ENCODE data around the gene SSH3. TPM values are rescaled to one million over a fixed set of nuclear protein-coding genes. Genes with fewer than 3 reads are reported as not detected.
A peak's percentile ranks its signal among the peaks of the same experiment; 100 is the strongest.

Gene SSH3
- total RNA-seq, 2 donors from 2014 or later = 23.5 to 26.2 TPM

DNA sequence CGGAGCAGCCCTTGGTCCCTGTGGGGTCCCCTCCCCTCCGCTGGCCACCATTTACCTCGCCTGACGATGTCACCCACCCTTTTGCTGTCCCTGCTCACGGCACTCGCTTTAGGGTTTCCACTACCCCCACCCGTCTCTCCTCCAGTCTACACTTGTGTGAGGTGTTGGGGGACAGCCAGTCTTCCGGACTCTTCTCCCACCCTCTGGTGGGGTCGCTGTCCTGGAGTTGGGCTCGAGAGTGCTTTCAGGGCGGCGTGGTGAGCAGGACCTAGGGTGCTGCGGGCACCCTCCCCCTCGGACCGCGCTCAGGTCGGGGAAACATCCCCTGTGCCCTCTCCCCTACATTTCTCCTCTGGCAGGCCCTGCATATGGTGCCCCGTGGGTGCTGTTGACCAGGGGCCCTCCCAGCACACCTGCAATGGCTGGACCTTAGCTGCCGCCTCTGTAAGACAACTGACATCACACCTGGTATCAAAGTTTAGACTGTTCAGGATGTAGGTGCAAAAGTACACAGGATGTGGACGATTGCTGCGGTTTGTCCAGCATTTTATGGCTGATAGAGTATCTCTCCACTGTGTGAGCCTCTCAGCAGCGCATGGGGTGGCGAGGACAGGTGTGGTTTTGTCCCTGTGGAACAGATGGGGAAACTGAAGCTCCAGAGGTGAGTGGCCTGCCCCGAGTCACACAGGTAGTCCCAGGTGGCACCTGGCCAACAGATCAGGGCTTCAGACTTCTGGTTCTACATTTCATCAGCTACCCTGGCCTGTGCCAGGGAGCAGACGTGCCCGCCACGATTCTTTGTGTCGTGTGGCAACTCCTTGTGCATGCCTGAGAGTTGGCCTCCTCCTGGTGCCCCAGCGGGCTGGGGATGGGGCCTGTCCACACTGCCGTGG, 35.9 kb upstream of the SSH3 start:
- peak; percentile 79 for DNase-seq (ENCODE audit: low spot score)
- intact Hi-C loops (cut with DNase I) = loop anchor here (5.0 kb wide), 2 partner anchors 110 to 115 kb away; no protein-coding TSS in a partner anchor

GRCh38 chr11:67268081-67268961, 35.0 kb upstream of the SSH3 start:
- DNase-seq (ENCODE audit: low spot score) = peak; percentile 81
- intact Hi-C loops (cut with DNase I) = loop anchor here (5.0 kb wide), 2 partner anchors 109 to 114 kb away; no protein-coding TSS in a partner anchor

DNA sequence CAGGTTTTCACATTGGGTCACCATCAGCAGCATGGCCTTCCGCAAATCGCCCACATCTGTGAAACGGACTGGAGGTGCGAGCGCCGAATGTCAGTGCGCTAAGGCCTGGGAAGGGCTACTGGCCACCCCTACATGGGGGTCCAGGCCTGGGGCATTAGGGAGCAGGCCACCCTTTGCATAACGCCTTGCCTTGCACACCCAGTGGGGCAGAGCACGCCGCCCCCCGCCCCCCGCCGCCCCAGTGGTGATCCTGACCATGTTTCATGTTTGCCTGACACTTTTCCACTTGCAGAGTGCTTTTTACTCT, 34.4 kb upstream of the SSH3 start:
- peak; percentile 79 for DNase-seq (ENCODE audit: low spot score)
- intact Hi-C loops (cut with DNase I) = loop anchor here (5.0 kb wide), 2 partner anchors 108 to 113 kb away; no protein-coding TSS in a partner anchor

DNA sequence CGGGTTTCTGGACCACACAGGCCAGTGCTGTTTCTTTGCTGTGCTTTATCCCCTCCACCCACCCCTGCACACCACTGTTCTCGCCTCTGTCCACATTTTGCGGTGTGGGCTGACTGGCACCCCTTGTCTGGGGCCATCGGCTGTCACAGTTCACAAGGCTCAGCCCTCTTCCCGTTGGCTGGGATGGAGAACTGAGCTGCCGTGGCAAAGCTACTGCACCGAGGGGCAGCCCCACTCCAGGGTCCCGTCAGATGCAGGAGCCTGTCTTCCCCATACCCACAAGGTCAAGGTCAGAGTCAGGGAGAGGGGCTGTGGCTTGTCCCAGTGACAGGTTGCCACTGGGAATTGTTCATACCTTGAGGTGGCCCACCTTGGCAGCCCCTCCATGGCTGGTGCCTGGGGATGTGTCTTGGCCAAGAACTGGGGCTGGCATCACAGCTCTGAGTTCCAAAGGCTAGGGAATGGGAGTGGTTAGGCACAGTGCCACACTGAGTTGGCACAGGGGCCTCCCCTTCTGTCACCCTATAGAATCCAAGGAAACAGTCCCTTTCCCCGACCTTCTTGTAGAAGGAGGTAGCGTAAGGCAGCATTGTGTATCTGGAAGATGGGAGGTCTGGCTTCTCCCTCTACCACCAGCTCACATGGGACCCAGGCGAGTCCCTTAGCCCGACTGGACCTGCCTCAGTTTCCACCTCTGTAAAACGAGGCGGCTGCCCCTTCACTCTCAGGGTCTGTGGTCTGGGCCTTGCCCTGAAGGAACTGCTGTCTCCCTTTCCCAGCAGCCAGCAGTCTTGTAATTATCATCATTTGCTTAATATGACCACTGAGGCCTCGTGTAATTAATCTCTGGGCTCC, 33.7 kb upstream of the SSH3 start:
- peak; percentile 78 for DNase-seq (ENCODE audit: low spot score)
- intact Hi-C loops (cut with DNase I) = loop anchor here (5.0 kb wide), 3 partner anchors 108 to 123 kb away; partner anchors contain the start of gene RAD9A (in 1 of the 2)

GRCh38 chr11:67270256-67271204, 32.8 kb upstream of the SSH3 start:
- intact Hi-C loops (cut with DNase I) = loop anchor here in 1 of 2 donors (5.0 kb wide), 1 partner anchor 122 kb away; the partner anchor contains the start of gene RAD9A
- peak; percentile 82 for DNase-seq (ENCODE audit: low spot score)

DNA sequence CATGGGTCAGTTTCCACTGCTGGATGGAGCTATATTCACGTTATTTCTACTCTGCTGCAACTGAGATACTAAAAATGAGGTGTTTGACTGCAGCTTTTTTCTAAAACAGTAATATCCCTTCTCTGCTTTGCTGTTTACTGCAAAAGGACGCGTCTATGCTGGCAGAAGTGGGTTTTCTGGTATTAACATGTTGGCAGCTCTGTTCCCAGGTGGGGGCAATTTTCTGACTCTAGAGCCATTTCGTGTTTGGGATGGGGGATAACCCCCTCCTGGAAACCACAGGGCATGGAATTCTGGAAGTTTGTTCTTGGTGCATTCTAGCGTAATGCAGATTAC, 32.2 kb upstream of the SSH3 start:
- intact Hi-C loops (cut with DNase I) = loop anchor here in 1 of 2 donors (5.0 kb wide), 1 partner anchor 121 kb away; the partner anchor contains the start of gene RAD9A
- no peak for DNase-seq (ENCODE audit: low spot score)

DNA sequence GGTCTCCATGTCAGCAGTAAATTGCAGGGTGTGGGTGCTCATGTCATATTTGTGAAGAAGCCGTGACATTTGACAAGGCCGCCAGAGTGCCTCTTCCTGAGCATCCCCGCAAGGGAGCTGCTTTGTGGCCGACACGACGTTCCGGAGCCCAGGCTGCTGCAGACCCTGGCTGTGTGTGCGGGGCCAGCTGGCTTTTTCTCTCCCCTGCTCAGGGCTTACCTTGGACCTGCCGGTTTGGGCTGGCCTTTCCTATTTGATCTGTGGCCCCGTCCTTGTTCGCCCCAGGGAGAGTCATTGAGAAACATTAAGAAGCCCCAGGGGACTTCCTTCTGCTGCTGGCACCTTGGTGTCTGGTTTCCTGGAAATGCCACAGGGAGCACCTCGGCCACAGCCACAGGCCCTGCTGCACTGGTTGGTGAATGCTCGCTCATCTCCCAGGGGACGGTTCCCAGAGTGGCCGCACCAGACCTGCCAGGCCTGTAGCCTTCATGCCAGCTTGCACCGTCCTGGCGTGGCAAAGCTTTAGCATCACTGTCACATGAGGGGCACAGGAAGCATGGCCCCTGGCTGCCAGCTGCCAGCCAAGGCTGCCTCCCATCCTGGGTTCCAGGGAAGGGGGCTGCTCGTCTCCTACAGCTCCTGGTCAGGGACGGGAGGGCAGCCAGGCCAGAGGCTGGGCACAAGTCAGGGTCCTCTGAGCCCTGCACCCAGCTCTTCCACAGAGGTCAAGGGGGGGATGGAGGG, 31.6 kb upstream of the SSH3 start:
- intact Hi-C loops (cut with DNase I) = loop anchor here in 1 of 2 donors (5.0 kb wide), 1 partner anchor 121 kb away; the partner anchor contains the start of gene RAD9A
- peak; percentile 80 for DNase-seq (ENCODE audit: low spot score)

GRCh38 chr11:67272327-67273259, 30.7 kb upstream of the SSH3 start:
- DNase-seq (ENCODE audit: low spot score) = peak; percentile 76
- intact Hi-C loops (cut with DNase I) = loop anchor here in 1 of 2 donors (5.0 kb wide), 1 partner anchor 120 kb away; the partner anchor contains the start of gene RAD9A

DNA sequence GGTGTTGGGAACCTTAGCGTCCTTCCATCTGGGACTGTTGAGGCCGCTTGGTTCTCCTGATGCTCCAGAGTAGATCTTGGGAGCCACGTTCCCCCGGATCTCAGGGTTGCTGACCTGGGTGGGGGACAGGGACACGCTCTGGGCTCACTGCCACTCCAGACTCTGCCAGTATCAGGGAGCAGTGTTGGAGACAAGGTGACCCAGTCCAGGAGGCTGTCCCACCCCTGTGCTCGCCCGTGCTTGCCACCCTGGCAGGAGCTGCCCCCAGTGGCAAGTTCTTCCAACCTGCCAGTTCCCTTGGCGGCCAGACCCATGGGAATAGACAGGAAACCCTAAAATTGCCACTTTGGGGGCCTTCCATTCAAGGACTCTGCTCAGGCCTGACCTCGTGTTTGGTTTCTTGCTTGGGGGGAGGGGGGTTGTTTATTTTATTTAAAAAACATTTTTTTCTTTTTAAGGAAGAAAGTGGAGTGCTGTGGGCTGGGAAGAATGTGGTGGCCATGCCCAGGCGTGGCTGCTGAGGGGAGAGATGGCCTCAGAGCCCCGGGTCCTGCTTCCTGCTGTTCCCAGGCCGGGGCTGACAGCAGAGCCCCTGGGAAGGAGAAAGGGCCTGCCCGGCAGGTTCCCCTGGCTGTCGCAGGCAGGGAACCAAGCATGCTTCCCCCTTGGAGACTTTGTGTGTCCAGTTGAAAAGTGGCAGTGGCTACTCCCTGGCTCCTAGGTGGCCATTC, 29.9 kb upstream of the SSH3 start:
- peak; percentile 76 for DNase-seq (ENCODE audit: low spot score)
- intact Hi-C loops (cut with DNase I) = loop anchor here in 1 of 2 donors (5.0 kb wide), 1 partner anchor 119 kb away; the partner anchor contains the start of gene RAD9A

GRCh38 chr11:67274768-67275605, 28.3 kb upstream of the SSH3 start:
- DNase-seq (ENCODE audit: low spot score) = peak; percentile 87

DNA sequence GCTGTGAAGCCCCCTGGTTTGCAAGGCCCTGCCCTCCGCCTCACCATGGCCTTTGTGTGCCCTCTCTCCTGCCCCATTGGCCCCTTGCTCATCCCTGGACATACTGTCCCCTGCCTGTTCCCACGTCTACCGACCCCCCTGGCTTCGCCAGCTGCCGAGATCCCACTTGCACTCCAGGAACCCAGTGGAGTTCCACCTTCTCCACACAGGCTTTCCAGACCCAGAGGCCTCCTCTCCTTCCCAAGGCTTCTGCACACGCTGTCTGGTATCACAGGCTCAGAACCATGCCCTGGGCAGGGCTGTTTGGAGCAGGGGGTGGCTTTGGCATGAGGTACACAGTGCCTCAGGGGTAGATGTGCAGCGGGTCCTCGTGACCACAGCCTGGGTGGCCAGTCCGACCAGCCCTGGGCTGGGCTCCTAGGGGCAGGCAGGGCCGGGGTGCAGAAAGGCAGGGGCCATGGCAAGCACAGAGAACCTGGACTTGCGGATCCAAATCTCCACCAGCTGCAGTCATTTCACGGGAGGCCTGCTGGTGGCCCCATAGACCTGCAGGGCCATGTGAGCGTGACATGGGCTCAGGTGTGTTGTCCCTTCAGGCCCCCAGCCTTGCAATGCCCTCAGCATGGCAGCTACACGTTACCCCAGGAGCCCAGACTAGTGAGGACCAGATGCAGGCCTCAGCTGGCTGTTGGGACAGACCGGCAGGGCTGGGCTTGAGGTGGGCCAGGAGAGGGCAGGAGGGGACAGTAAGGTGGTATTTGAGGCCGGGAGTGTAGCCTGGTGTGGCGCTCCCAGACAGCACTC, 27.5 kb upstream of the SSH3 start:
- intact Hi-C loops (cut with DNase I) = no loop called here
- DNase-seq (ENCODE audit: low spot score) = peak; percentile 68

More at GRCh38 chr11:67274768-67275605, 28.3 kb upstream of the SSH3 start:
- intact Hi-C loops (cut with DNase I) = loop anchor here in 1 of 2 donors (5.0 kb wide), 1 partner anchor 117 kb away; the partner anchor contains the start of gene RAD9A

GRCh38 chr11:67276781-67277230, 26.5 kb upstream of the SSH3 start:
- intact Hi-C loops (cut with DNase I) = no loop called here
- DNase-seq (ENCODE audit: low spot score) = peak; percentile 89

- DNase-seq (ENCODE audit: low spot score) = peak; percentile 97
- intact Hi-C loops (cut with DNase I) = no loop called here
These were observed 25.9 kb upstream of the SSH3 start for GRCh38 chr11:67277231-67277961.
